Measurements from ENCODE around the gene RAB4A.
"Not testable (repeated sequence)": the region's sequence is repeated elsewhere in the genome, so short reads cannot be mapped to it uniquely, and the experiment has no call there.

The RAB4A gene

GRCh38 chr1:229325853-229326487 lies 55.1 kb downstream of the RAB4A start:
- no peaks in the 10 kb centered on the region for H3K9me2 ChIP-seq (replicated peaks; ENCODE audit: insufficient read depth, low read length)
- no peak overlapping the region for H3K4me2 ChIP-seq (ENCODE audit: low read depth, low read length, poor library complexity, severe bottlenecking)
- TF ChIP-seq EZH2phosphoT487 (conservative IDR thresholded peaks at IDR 0.05; ENCODE audit: low read length) = no peak
- no peaks in the 10 kb centered on the region for H4K20me1 ChIP-seq (ENCODE audit: low read depth, low read length)
- no peaks in the 10 kb centered on the region for H3F3A ChIP-seq (ENCODE audit: insufficient read depth)
- no peak overlapping the region for H3K4me3 ChIP-seq (ENCODE audit: insufficient read depth, low read length, poor library complexity, severe bottlenecking)
- no peak overlapping the region for H3K9ac ChIP-seq (ENCODE audit: low read length)
- H3K36me3 ChIP-seq (ENCODE audit: low read length) = peaks cover 16% of the 10 kb centered on the region; the same call in 1 of the 2 replicates
- H3K79me2 ChIP-seq (ENCODE audit: insufficient read depth, low read length) = no peaks in the 10 kb centered on the region
- H3K27me3 ChIP-seq (ENCODE audit: low read length) = no peaks in the 10 kb centered on the region
- no peak overlapping the region for H2AFZ ChIP-seq (ENCODE audit: low read depth, low read length, severe bottlenecking)
- H3K27ac ChIP-seq (ENCODE audit: low read depth, low read length) = no peak overlapping the region
- no peaks in the 10 kb centered on the region for H3K9me3 ChIP-seq (ENCODE audit: insufficient read depth, low read length)

GRCh38 chr1:229326601-229327000 lies 55.7 kb downstream of the RAB4A start:
- Histone ChIP-seq H3K4me2 (ENCODE audit: low read depth, low read length, poor library complexity, severe bottlenecking) (no peak overlapping the region), H3K79me2 (ENCODE audit: insufficient read depth, low read length) (no peaks in the 10 kb centered on the region), H3K36me3 (ENCODE audit: low read length) (peaks cover 12% of the 10 kb centered on the region; the same call in 1 of the 2 replicates), H3F3A (ENCODE audit: insufficient read depth) (no peaks in the 10 kb centered on the region), H3K9ac (ENCODE audit: low read length) (no peak overlapping the region), H3K27me3 (ENCODE audit: low read length) (no peaks in the 10 kb centered on the region), H4K20me1 (ENCODE audit: low read depth, low read length) (no peaks in the 10 kb centered on the region), H3K9me2 (replicated peaks; ENCODE audit: insufficient read depth, low read length) (no peaks in the 10 kb centered on the region), H2AFZ (ENCODE audit: low read depth, low read length, severe bottlenecking) (no peak overlapping the region), H3K27ac (ENCODE audit: low read depth, low read length) (no peak overlapping the region), H3K4me3 (ENCODE audit: insufficient read depth, low read length, poor library complexity, severe bottlenecking) (no peak overlapping the region), H3K9me3 (ENCODE audit: insufficient read depth, low read length) (no peaks in the 10 kb centered on the region)
- no peak for TF ChIP-seq CTCF (IDR thresholded peaks at IDR 0.05; ENCODE audit: insufficient read depth, low read length, poor library complexity, severe bottlenecking)
- TF ChIP-seq EZH2phosphoT487 (conservative IDR thresholded peaks at IDR 0.05; ENCODE audit: low read length) = no peak

GRCh38 chr1:229327765-229328164 lies 56.9 kb downstream of the RAB4A start:
- H3K27me3 ChIP-seq (ENCODE audit: low read length); H3K4me3 ChIP-seq (ENCODE audit: insufficient read depth, low read length, poor library complexity, severe bottlenecking); H3K36me3 ChIP-seq (ENCODE audit: low read length); H3K4me2 ChIP-seq (ENCODE audit: low read depth, low read length, poor library complexity, severe bottlenecking); H2AFZ ChIP-seq (ENCODE audit: low read depth, low read length, severe bottlenecking); H3K79me2 ChIP-seq (ENCODE audit: insufficient read depth, low read length); H3K9me3 ChIP-seq (ENCODE audit: insufficient read depth, low read length); H3F3A ChIP-seq (ENCODE audit: insufficient read depth); H3K27ac ChIP-seq (ENCODE audit: low read depth, low read length); H4K20me1 ChIP-seq (ENCODE audit: low read depth, low read length); H3K9ac ChIP-seq (ENCODE audit: low read length); H3K9me2 ChIP-seq (replicated peaks; ENCODE audit: insufficient read depth, low read length): not testable (repeated sequence)

GRCh38 chr1:229328598-229329362 lies 57.9 kb downstream of the RAB4A start:
- Histone ChIP-seq H3K27ac (ENCODE audit: low read depth, low read length) (no peak overlapping the region), H3K4me2 (ENCODE audit: low read depth, low read length, poor library complexity, severe bottlenecking) (no peak overlapping the region)

More at GRCh38 chr1:229328598-229329362, 57.9 kb downstream of the RAB4A start:
- Histone ChIP-seq H3K9ac (ENCODE audit: low read length) (no peak overlapping the region), H3K36me3 (ENCODE audit: low read length) (0 out of 2 replicates have a peak, but pooled peaks cover 6% of the 10 kb centered on the region), H3K27me3 (ENCODE audit: low read length) (no peaks in the 10 kb centered on the region), H3F3A (ENCODE audit: insufficient read depth) (no peaks in the 10 kb centered on the region), H4K20me1 (ENCODE audit: low read depth, low read length) (no peaks in the 10 kb centered on the region), H3K4me3 (ENCODE audit: insufficient read depth, low read length, poor library complexity, severe bottlenecking) (no peak overlapping the region), H2AFZ (ENCODE audit: low read depth, low read length, severe bottlenecking) (no peak overlapping the region), H3K9me3 (ENCODE audit: insufficient read depth, low read length) (no peaks in the 10 kb centered on the region), H3K79me2 (ENCODE audit: insufficient read depth, low read length) (no peaks in the 10 kb centered on the region), H3K9me2 (replicated peaks; ENCODE audit: insufficient read depth, low read length) (no peaks in the 10 kb centered on the region)
- TF ChIP-seq EZH2phosphoT487 (conservative IDR thresholded peaks at IDR 0.05; ENCODE audit: low read length) (no peak), CTCF (IDR thresholded peaks at IDR 0.05; ENCODE audit: insufficient read depth, low read length, poor library complexity, severe bottlenecking) (no peak)

Measured in SU-DHL-6 (cell line).